ENCODE results near the gene USP44.
"Not testable (repeated sequence)": the region's sequence is repeated elsewhere in the genome, so short reads cannot be mapped to it uniquely, and the experiment has no call there.

The USP44 gene

DNA sequence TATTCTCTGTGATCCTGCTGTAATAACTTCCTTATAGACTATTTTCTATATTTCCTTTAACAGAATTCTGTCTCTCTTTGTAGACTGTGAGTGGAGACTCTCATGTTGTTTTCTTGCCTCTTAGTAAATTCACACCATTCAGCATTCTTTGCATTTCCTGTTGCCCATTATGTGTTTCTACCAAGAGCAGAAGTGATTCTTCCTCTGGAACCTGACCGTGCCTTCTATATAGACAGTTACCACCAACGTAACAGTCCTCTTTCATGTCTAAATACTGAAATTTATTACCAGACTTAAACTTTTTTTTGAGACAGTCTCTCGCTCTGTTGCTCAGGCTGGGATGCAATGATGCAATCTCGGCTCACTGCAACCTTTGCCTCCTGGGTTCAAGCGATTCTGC, 46.2 kb downstream of the USP44 start:
- no peak for DNase-seq

DNA sequence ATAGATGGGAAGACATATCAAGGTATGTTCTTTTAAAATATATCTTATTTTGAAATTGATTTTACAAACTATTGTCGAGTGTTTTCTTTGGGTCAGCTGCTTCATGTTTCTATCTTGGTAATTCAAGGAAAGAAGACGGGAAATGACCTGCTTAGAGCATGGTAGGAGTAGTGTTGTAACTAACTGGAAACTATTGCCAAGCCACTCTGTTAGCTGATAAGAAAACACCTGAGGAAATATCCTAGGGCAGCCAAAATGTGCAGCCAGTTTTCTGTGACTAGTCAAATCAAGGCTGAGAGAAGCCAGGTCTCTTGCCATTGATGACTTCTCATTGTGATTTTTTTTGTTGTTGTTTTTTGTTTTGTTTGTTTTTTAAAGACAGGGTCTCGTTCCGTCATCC, 47.1 kb downstream of the USP44 start:
- no peak for DNase-seq

DNA sequence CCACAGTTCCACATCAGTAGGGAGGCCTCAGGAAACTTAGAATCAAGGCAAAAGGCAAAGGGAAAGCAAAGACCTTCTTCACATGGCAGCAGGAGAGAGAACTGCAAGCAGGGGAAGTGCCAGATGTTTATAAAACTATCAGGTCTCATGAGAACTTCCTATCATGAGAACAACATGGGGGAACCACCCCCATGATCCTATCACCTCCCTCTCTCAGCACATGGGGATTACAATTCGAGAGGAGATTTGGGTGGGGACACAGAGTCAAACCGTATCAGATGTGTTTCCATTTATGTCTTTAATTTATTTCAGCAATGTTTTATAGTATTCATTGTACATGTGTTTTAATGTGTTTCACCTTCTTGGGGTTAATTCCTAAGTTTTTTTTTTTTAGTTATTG, 51.5 kb downstream of the USP44 start:
- no peak for DNase-seq

DNA sequence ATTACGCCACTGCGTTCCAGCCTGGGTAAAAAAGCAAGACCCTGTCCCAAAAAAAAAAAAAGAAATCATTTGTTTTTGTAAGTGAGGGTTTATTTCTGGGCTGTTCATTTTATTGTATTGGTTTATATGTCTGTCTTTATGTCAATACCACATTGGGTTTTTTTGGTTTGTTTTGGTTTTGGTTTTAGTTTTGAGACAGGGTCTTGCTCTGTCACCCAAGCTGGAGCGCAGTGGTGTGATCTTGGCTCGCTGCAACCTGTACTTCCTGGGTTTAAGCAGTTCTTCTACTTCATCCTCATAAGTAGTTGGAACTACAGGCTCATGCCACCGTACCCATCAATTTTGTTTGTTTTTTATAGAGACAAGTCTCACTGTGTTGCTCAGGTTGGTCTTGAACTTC, 52.3 kb downstream of the USP44 start:
- no peak for DNase-seq

DNA sequence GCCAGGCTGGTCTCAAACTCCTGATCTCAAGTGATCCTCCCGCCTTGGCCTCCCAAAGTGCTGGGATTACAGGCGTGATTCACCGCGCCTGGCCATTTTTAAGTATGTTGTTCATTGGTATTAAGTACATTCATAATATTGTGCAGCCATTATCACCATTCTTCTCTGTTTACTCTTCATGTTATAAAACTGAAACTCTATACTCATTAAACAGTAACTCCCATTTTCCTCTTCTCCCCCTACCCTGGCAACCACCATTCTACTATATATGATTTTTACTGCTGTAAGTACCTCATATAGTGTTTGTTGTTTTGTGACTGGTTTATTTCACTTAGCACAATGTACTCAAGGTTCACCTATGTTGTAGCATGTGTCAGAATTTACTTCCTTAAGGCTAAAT, 54.2 kb downstream of the USP44 start:
- DNase-seq = no peak

DNA sequence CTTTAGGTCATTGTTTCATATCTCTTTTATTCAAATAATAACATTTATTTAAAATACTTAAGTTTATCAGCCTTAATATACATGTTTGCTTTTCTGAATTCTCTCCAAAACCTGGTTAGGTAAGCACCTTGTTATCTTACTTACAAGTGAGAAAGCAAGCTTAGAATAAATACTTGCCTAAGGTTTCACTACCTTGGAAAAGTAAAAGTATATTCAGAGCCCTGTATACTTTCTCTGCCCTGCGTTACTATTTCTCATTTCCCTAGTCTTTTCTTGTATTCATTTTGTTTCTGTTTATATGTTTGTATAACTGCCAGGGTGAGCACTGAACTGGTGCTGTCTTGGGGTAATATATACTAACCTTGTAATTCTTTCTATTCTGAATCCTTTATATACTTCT, 55.8 kb downstream of the USP44 start:
- no peak for DNase-seq

DNA sequence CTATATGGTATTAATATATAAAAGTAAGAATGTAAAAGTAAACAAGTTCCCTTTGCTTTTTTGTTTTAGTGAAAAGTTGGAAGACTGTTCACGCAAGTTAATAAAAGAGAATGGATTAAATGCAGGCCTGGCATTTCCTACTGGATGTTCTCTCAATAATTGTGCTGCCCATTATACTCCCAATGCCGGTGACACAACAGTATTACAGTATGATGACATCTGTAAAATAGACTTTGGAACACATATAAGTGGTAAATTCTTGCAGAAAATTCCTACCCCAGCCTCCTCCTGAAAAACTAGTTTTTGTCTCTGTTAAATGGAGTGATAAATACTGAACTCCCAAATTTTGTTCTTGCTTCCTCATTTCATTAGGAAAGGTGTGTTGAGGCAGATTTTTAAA, 56.4 kb downstream of the USP44 start:
- DNase-seq = no peak

DNA sequence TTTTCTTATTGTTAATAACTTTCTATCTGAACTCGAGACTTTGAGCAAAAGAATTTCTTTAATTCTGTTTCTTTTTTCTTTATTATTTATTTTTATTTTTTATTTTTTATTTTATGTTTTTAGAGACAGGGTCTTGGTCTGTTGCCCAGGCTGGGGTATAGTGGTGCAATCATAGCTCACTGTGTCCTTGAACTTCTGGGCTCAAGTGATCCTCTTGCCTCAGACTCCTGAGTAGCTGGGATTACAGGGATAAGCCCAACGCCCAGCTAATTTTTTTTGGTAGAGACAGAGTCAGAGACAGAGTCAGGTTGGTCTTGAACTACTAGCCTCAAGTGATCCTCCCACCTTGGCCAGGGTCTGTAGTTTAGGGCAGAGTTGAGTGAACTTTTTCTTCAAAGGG, 58.8 kb downstream of the USP44 start:
- no peak for DNase-seq

DNA sequence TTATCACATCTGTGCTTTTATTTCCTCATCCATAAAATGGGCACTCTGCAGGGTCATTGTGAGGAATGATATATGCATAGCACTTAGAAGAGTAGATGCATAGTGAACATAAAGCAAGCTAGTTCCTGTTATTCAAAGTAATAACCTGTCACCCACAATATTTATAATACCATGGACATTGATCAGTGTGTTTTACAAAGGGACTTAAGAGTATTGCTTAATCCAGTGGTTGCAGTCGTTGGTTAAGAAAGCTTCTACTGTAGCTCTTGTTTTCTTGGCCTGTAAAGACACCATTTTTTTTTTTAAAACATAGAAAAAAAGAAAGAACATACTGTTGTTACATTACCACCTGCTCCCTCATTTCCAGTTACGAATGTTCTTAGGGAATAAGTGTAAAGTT, 64.3 kb downstream of the USP44 start:
- DNase-seq = no peak

DNA sequence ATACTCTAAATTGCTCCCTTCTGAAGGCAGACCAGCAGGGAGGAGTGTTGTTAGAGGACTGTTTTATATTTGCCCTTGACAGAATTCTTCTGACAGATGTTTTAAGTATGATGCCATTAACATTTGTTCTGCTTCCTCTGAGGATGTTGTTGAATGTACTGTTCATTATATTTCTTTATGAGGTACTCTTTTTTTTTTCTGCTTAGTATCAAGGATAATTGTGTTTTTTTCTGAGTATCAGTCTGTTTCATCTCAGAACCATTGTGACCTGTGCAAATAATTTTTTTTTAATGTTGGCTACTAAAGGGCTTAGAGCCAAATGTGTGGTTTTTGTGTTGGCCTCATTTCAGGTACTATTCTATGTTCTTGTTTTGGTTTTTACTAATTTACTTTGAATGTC, 66.8 kb downstream of the USP44 start:
- DNase-seq = no peak

DNA sequence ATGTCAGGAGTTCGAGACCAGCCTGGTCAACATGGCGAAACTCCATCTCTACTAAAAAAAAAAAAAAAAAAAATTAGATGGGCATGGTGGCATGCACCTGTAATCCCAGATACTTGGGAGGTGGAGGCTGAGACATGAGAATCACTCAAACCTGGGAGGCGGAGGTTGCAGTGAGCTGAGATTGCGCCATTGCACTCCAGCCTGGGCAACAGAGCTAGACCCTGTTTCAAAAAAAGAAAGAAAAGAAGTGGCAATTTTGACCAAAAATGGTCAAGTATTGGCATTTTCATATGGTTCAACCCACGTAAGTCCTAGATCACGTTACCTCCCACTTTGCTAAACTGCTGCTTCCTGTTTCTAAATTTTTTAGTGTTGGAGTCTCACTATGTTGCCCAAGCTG, 68.7 kb downstream of the USP44 start:
- DNase-seq = not testable (repeated sequence)

DNA sequence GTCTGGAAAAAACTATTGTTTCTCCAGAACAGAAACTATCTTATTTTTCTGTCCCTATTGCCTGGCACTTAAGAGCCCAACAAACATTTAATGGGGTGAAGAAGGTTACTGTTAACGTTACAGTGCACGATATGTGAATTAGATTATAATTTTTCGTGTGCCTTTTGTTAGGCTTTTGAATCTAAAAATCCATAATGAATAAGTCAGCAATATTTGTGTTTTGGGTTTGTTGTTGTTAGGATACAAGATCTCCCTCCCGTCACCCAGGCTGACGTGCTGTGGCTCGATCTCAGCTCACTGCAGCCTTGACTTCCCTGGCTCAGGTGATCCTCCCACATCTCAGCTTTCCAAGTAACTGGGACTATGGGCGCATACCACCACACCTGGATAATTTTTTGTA, 69.4 kb downstream of the USP44 start:
- no peak for DNase-seq

DNA sequence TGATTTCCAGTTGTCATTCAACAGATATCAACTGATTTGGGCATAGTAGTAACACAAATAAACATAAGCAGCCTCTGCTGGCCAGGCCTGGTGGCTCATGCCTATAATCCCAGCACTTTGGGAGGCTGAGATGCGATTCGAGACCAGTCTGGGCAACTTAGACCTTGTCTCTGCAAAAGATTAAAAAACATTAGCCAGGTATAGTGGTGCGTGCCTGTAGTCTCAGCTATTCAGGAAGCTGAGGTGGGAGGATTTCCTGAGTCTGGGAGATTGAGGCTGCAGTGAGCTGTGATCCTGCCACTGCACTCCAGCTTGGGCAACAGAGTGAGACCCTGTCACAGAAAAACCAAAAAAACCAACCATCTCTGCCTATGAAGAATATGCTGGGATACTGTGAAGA, 70.2 kb downstream of the USP44 start:
- DNase-seq = no peak

DNA sequence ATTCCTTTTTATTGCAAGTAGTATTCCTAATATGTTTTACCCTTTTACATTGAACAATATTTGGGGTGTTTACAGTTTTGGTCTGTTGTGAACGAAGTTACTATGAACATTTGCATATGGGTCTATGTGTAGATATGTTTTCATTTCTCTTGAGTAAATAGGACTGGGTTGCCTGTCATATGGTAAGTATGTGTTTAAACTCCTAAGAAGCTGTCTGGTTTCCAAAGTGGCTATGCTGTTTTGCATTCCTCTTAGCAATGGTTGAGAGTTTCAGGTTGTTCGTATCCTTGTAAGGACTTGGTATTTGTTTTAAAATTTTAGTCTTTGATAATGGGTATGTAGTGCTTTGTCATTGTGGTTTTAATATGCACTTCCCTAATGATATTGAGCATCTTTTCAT, 71.0 kb downstream of the USP44 start:
- DNase-seq = no peak

DNA sequence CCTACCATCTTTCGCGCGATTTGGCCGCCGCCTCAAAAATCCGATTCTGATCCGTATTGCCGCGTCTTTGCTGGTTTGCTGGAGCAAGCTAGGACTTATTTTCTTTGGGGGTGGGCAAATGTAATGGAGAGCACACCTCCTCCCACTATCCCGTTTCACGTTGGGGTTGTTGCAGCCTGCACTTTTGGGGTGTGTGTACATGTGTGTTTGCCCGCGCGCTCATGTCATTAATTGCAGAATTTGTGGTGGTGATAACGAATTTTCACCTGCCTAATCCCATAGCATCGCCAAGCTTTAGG, 76.7 kb downstream of the USP44 start:
- no peak for DNase-seq

DNA sequence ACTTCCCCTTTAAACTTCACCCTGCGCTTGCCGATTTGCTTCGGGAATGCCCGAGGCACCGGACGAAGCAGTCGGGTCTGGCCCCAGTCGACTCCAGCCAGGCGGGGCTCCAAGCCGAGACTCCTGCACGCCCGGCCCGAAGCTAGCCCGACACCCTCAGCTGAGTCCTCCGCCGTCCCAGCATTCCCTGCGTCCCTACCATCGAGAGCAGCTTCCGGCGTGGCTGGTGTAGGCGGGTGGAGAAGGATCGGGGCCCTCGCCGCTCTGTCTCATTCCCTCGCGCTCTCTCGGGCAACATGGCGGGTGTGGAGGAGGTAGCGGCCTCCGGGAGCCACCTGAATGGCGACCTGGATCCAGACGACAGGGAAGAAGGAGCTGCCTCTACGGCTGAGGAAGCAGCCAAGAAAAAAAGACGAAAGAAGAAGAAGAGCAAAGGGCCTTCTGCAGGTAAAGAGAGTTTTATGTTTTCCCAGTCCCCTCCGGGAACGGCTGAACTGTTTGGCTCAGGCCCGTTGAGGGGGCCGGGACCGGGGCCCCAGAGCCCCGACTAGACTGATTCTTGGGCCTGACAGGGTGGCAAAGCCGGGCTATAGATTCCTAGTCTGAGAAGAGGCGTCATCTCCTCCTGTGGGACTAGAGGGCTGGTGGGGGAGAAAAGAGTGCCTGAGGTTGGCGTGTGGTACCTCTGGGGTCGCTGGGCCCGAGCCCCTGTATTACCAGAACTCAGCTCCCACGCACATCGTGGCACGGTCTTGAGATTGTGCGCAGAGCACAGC, 77.2 kb downstream of the USP44 start, which contains the start of gene METAP2:
Gene METAP2, plus strand, starts transcription at position 269 of the 776 bp plus-strand sequence. Its CDS starts 28 bp downstream, at position 297.
- peak; percentile 98 for DNase-seq

DNA sequence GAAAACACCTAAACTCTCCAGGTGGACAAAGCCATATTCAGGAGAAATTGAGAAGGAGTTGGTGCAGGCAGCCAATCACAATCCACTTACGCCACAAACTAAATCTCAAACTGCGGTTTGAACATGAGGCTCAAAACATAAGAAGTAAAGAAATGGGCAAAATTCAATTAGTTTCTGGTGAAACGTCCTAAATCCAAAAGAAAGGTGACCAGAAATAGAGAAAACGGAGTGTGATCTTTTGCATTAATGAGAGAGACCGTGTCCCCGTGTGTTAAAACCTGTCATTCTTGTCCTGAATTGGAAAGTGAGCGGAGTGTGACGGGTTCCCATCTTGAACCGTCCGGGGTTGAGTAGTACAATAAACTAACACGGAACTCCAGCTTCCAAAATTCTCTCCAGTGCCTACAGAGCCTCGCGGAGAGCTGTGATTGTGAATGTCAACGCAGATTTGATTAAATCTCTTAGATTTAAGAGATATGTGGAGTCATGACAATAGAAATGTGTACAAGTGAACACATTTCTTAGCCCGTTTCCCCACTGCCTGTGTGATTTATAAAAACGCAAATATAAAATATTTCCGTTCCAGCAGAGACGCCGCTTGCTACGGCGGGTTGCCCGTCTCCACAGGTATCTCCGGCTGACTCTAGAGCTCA, 77.9 kb downstream of the USP44 start:
- DNase-seq = peak; percentile 62

DNA sequence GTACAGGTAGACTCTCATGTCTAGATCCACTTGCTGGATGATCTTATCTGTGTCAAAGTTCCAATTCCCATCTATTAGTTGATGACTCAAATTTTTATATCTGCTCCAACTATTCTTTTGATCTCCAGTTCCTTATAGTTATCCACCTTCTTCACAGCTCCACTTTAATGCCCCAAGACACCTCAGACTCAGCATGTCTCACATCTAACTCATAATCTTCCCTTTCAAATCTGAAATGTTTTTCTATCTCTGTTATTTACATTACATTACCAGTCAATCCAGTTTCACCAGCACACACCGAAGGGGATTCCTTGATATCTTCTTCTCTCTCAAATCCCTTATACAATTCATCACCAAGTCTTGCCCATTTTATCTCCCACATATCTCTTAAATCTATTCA, 81.0 kb downstream of the USP44 start:
- DNase-seq = no peak

Data from femur (tissue), 1 donor.